Spinal cord (tissue), 10 donors: ENCODE measurements around the gene RAI1. TPM values are rescaled to one million over a fixed set of nuclear protein-coding genes. Genes with fewer than 3 reads are reported as not detected.

Experiments
- DNase-seq, 6 donors: peaks; one replicate each; pipeline versions ENCODE4 v3.0.0 to v3.0.0-alpha.2; 2013 to 2015; ENCODE audit warnings: low spot score in 6 of 6, low read depth in 4 of 6
- H3K27ac ChIP-seq: one replicate; pipeline ENCODE4 v1.5.1; 2013; ENCODE audit warnings: low read depth, low read length, control low read depth
- H3K27me3 ChIP-seq: one replicate; pipeline ENCODE4 v1.6.1; 2013; ENCODE audit warnings: low read length; ENCODE audit not compliant: control insufficient read depth, insufficient read depth
- H3K36me3 ChIP-seq: one replicate; pipeline ENCODE4 v1.6.1; 2013; ENCODE audit warnings: low read length; ENCODE audit not compliant: control insufficient read depth, insufficient read depth
- H3K4me1 ChIP-seq: one replicate; pipeline ENCODE4 v1.6.1; 2013; ENCODE audit warnings: low read length; ENCODE audit not compliant: control insufficient read depth, insufficient read depth
- H3K4me3 ChIP-seq: one replicate; pipeline ENCODE4 v1.5.1; 2013; ENCODE audit warnings: low read depth, low read length, control low read depth
- H3K9me3 ChIP-seq: one replicate; pipeline ENCODE4 v1.6.1; 2013; ENCODE audit warnings: low read length; ENCODE audit not compliant: control insufficient read depth, insufficient read depth
- WGBS: methylation state at CpG from one replicate; pipeline ENCODE4 v1.1.5; 2013; ENCODE audit warnings: missing lambda C conversion rate; ENCODE audit not compliant: insufficient coverage; 5-methylcytosine and 5-hydroxymethylcytosine counted together
- polyA plus RNA-seq, 2 donors: library from polyadenylated mRNA; unstranded; fragments of 120-200 nt; gene quantifications; one replicate each; pipeline ENCODE4 v1.2.1, GENCODE V29; 2013; ENCODE audit not compliant: insufficient read length in 2 of 2
- total RNA-seq, 2 donors: library from RNA; depleted of rRNA in 1 of 2; stranded (reverse); fragments of 120-200 nt in 1 of 2; fragments of >200 nt in 1 of 2; gene quantifications; one replicate each; pipeline versions ENCODE4 v1.2.3 to v1.2.4, GENCODE V29; 2013 to 2014
- donor health status: healthy.

RAI1 gene
- total and polyA plus RNA-seq, 4 donors = 12.5 to 45.2 (median 25.3) TPM

GRCh38 chr17:17822189-17822588, 140.9 kb downstream of the RAI1 start:
- Histone ChIP-seq H3K4me1 (peaks cover 85% of the 10 kb centered on the region), H3K27me3 (no peaks in the 10 kb centered on the region), H3K36me3 (peaks cover 37% of the 10 kb centered on the region), H3K9me3 (no peaks in the 10 kb centered on the region), H3K4me3 (peak overlapping the region; percentile 58), H3K27ac (peak overlapping the region; percentile 61)
- 50% methylated on average over 1 of the region's 1 CpG for WGBS
- DNase-seq = peak in 2 of 6 donors; percentile 43 to 78

DNA sequence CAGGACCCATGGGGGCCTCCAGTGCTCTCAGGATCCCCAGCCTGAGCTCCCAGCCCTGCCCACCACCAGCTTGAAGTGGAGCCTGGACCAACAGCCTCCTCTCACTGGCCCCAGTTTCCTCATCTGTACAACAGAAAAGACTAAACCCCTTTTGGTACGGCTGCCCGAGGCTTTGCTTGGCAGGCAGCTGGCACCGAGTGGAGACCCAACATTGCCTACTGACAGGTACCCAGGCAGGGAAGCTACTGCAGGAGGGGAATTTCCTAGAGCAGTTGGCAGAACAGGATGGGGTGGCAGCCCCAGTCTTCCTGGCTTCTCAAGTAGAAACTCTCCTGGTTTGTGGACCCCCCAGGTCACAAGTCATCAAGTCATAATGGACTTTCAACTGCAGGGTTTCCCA, 141.4 kb downstream of the RAI1 start:
- peak overlapping the region; percentile 61 for H3K27ac ChIP-seq
- 20% methylated on average over 3 of the region's 3 CpGs for WGBS
- H3K4me1 ChIP-seq = peaks cover 81% of the 10 kb centered on the region
- DNase-seq = no peak
- H3K4me3 ChIP-seq = peak overlapping the region; percentile 58
- no peaks in the 10 kb centered on the region for H3K27me3 ChIP-seq
- no peaks in the 10 kb centered on the region for H3K9me3 ChIP-seq
- peaks cover 37% of the 10 kb centered on the region for H3K36me3 ChIP-seq

- H3K36me3 ChIP-seq = peaks cover 32% of the 10 kb centered on the region
These were observed 142.3 kb downstream of the RAI1 start for GRCh38 chr17:17823433-17824118.

GRCh38 chr17:17824119-17824782, 143.0 kb downstream of the RAI1 start:
- no peaks in the 10 kb centered on the region for H3K9me3 ChIP-seq

More at GRCh38 chr17:17823433-17824118, 142.3 kb downstream of the RAI1 start:
- DNase-seq = peak in 4 of 6 donors; percentile 63 to 94 (median 82)
- Histone ChIP-seq H3K4me3 (peak overlapping the region; percentile 58), H3K27me3 (no peaks in the 10 kb centered on the region), H3K27ac (peak overlapping the region; percentile 88), H3K4me1 (peaks cover 72% of the 10 kb centered on the region), H3K9me3 (no peaks in the 10 kb centered on the region)
- WGBS = under 1% methylated on average over 49 of the region's 69 CpGs

DNA sequence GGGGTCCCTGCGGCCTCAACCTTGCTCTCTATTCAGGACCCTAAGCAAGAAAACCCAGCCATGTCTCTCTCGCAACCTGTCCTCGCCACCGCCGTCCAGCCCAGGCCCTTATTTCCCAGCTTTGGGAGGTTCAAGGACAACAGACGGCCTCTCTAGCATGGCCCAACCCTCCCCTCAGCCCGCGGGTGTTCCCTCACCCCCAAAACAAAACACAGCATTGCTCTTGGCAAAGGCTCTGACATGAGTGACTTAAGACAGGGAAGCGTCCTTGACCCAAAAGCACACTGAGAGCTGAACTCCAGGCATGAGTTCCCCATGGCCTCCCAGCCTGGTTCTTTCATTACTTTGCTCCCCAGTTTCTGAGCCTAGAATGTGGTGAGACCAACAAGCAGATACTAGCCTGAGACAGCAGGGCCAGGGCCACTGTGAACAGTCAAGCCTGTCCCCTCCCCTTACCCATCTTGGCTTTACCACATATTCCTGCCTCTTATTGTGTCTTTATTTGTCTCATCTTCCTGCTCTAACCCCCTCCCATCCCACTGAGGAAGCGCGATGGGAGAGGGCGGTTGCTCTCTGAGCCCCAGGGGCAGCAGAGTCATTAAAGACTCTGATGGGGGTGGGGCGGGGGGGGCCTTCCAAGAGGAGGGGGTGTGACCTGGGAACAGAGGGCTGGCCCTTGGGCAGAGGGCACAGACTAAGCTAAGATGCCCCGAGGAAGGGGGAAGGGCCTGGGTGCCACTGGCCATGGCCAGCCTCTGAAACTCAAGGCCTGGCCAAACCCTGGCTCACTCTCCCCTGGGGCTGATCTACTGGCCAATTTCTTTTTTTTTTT, 143.7 kb downstream of the RAI1 start:
- 39% methylated on average over 11 of the region's 14 CpGs for WGBS
- Histone ChIP-seq H3K36me3 (peaks cover 18% of the 10 kb centered on the region), H3K27ac (peak overlapping the region; percentile 88), H3K9me3 (no peaks in the 10 kb centered on the region), H3K4me1 (peaks cover 58% of the 10 kb centered on the region), H3K27me3 (no peaks in the 10 kb centered on the region), H3K4me3 (no peak overlapping the region)
- DNase-seq = peak in 1 of 6 donors; percentile 25

More at GRCh38 chr17:17824119-17824782, 143.0 kb downstream of the RAI1 start:
- H3K36me3 ChIP-seq = peaks cover 25% of the 10 kb centered on the region
- H3K27me3 ChIP-seq = no peaks in the 10 kb centered on the region
- H3K4me1 ChIP-seq = peaks cover 66% of the 10 kb centered on the region
- peak overlapping the region; percentile 32 for H3K4me3 ChIP-seq
- H3K27ac ChIP-seq = peak overlapping the region; percentile 88
- no peak for DNase-seq
- WGBS = 42% methylated on average over 3 of the region's 11 CpGs

GRCh38 chr17:17826342-17826713, 145.1 kb downstream of the RAI1 start:
- DNase-seq = no peak
- Histone ChIP-seq H3K4me3 (no peak overlapping the region), H3K27ac (no peak overlapping the region), H3K36me3 (peaks cover 19% of the 10 kb centered on the region), H3K27me3 (no peaks in the 10 kb centered on the region), H3K9me3 (no peaks in the 10 kb centered on the region), H3K4me1 (peaks cover 49% of the 10 kb centered on the region)
- WGBS = 93% methylated on average over 2 of the region's 2 CpGs

DNA sequence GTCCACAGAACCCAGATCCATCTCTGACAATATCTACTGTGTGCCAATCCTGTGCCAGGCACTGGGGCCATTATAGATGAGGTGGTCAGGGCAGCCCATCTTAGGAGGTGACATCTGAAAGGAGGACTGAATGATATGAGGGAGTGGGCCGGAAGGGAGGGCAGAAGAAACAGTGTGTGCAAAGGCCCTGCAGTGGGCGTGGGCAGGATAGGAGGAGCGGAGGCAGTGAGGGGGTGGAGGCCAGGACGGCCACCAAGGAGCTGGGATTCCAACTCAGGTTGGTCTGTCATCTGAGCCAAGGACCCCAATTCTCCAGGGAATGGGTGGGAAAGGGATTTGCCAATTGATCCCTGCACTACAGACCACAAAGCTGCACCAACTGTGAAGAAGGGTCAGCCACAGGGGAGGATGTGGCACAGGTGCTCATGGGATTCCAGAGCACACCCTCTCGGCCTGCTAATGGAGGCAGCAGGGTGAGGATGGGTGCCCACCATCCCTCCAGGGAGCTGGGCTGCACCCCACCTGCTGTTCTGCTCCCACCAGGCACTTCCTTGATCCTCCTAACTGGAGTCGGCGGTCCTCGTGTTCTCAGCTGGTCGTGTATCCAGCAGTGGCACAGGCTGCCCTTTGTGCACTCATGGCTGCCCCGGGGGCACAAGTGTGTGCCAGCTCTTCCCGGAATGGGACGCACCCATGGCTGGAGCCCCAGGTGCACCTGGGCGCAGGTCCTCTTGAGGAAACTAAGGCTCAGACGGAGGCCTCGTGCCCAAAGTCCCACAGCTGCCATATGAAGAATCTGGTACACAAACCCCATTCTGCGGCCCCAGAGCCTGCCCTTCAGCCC, 145.9 kb downstream of the RAI1 start:
- H3K4me1 ChIP-seq = peaks cover 48% of the 10 kb centered on the region
- WGBS = 83% methylated on average over 15 of the region's 16 CpGs
- H3K27ac ChIP-seq = no peak overlapping the region

GRCh38 chr17:17827826-17828621, 146.8 kb downstream of the RAI1 start:
- H3K4me1 ChIP-seq = peaks cover 39% of the 10 kb centered on the region
- peaks cover 24% of the 10 kb centered on the region for H3K36me3 ChIP-seq
- 81% methylated on average over 12 of the region's 13 CpGs for WGBS
- no peak overlapping the region for H3K27ac ChIP-seq
- DNase-seq = no peak
- H3K27me3 ChIP-seq = no peaks in the 10 kb centered on the region
- H3K9me3 ChIP-seq = no peaks in the 10 kb centered on the region
- H3K4me3 ChIP-seq = no peak overlapping the region

More for the DNA sequence above, 145.9 kb downstream of the RAI1 start:
- no peak for DNase-seq
- Histone ChIP-seq H3K4me3 (no peak overlapping the region), H3K9me3 (no peaks in the 10 kb centered on the region), H3K36me3 (peaks cover 24% of the 10 kb centered on the region), H3K27me3 (no peaks in the 10 kb centered on the region)
